Endothelial cell of umbilical vein (primary cell): Measurements from ENCODE around the gene RASAL1. TPM values are rescaled to one million over a fixed set of nuclear protein-coding genes. Genes with fewer than 3 reads are reported as not detected.

Experiments
- BruUV-seq: library from RNA; stranded (reverse); fragments of 400-500 nt; replicated peaks from 2 replicates; lab custom pipeline; 2021; lab: Mats Ljungman, UMichigan
- CTCF ChIA-PET: fragments of 300-600, 350-600 bp; sonication (Branson Sonifier 250); formaldehyde crosslinking; loops from one replicate; lab custom pipeline; 2021; ENCODE audit warnings: antibody characterized with exemption, inconsistent platforms; lab: Charles Lee
- POLR2A ChIA-PET: fragments of 300-600, 350-600 bp; sonication (Branson Sonifier 250); formaldehyde crosslinking; loops from one replicate; lab custom pipeline; 2021; ENCODE audit warnings: antibody characterized with exemption, inconsistent platforms; lab: Charles Lee
- DNase-seq: peaks from one replicate; pipeline ENCODE4 v3.0.0-alpha.2; 2011; ENCODE audit warnings: low read depth, low spot score
- FAIRE-seq: peaks from 2 replicates; lab custom pipeline; 2011; peaks lifted over from hg19 to GRCh38; lab: Jason Lieb, UNC
- H2AFZ ChIP-seq: 2 replicates; pipeline ENCODE4 v1.6.0; 2012; ENCODE audit warnings: low read depth, low read length, control low read depth, inconsistent platforms
- H3K27ac ChIP-seq: 2 replicates; pipeline ENCODE4 v1.5.1; 2011; ENCODE audit warnings: low read depth, mild to moderate bottlenecking, control low read depth, low read length, moderate library complexity; ENCODE audit not compliant: insufficient read depth
- H3K27me3 ChIP-seq, 2 experiments: 2 replicates each; pipeline versions ENCODE4 v1.6.0 to v1.6.1; 2011; ENCODE audit warnings: low read length in 2 of 2, mixed read lengths in 1 of 2; ENCODE audit not compliant: control insufficient read depth in 2 of 2, insufficient read depth in 2 of 2
- H3K36me3 ChIP-seq, 2 experiments: 2 replicates in 1 of 2; 3 replicates in 1 of 2; pipeline ENCODE4 v1.5.1; 2011; ENCODE audit warnings: low read length in 2 of 2, mild to moderate bottlenecking in 1 of 2, moderate library complexity in 1 of 2; ENCODE audit not compliant: control insufficient read depth in 2 of 2, insufficient read depth in 2 of 2; ENCODE audit errors: extremely low read depth in 1 of 2
- H3K4me1 ChIP-seq: 3 replicates; pipeline ENCODE4 v1.5.1; 2011; ENCODE audit warnings: mild to moderate bottlenecking, low read length; ENCODE audit not compliant: control insufficient read depth, insufficient read depth; ENCODE audit errors: extremely low read depth
- H3K4me2 ChIP-seq: 2 replicates; pipeline ENCODE4 v1.6.1; 2011; ENCODE audit warnings: low read length, control low read depth, mixed read lengths; ENCODE audit not compliant: insufficient read depth
- H3K4me3 ChIP-seq, 3 experiments: fragments of 200-600 bp in 1 of 3; sonication (generic), shearing (Covaris generic) in 1 of 3; replicated peaks in 1 of 3; 2 replicates each; pipeline ENCODE4 v1.5.1; 2011 to 2016; ENCODE audit warnings: control low read depth in 3 of 3, low read length in 3 of 3, mild to moderate bottlenecking in 2 of 3, inconsistent platforms in 1 of 3, low read depth in 1 of 3, moderate library complexity in 1 of 3; ENCODE audit not compliant: insufficient read depth in 1 of 3
- H3K79me2 ChIP-seq: 2 replicates; pipeline ENCODE4 v1.6.0; 2012; ENCODE audit warnings: low read length, inconsistent platforms; ENCODE audit not compliant: control insufficient read depth, insufficient read depth
- H3K9ac ChIP-seq: replicated peaks from 2 replicates; pipeline ENCODE3; 2011; ENCODE audit warnings: low read length, control low read depth; ENCODE audit not compliant: insufficient read depth; ENCODE audit errors: extremely low read depth
- H3K9me1 ChIP-seq: replicated peaks from 3 replicates; pipeline ENCODE4 v1.6.0; 2011; ENCODE audit warnings: mild to moderate bottlenecking, low read length; ENCODE audit not compliant: control insufficient read depth, insufficient read depth; ENCODE audit errors: extremely low read depth
- H3K9me3 ChIP-seq: replicated peaks from 2 replicates; pipeline ENCODE4 v1.5.1; 2012; ENCODE audit warnings: low read length, inconsistent platforms; ENCODE audit not compliant: control insufficient read depth, insufficient read depth
- H4K20me1 ChIP-seq: replicated peaks from 2 replicates; pipeline ENCODE3; 2011; ENCODE audit warnings: mild to moderate bottlenecking, low read length; ENCODE audit not compliant: control insufficient read depth, insufficient read depth; ENCODE audit errors: extremely low read depth
- EZH2 ChIP-seq: IDR thresholded peaks from 2 replicates; pipeline ENCODE4 v1.6.1; 2012; ENCODE audit warnings: borderline replicate concordance, low read depth, mild to moderate bottlenecking, moderate library complexity, low read length, inconsistent platforms; ENCODE audit not compliant: severe bottlenecking
- FOS ChIP-seq: IDR thresholded peaks from 2 replicates; pipeline ENCODE4 v1.6.1; 2011; ENCODE audit warnings: mild to moderate bottlenecking, low read length, moderate library complexity, borderline replicate concordance; ENCODE audit not compliant: insufficient read depth
- GATA2 ChIP-seq: IDR thresholded peaks from 2 replicates; pipeline ENCODE4 v1.7.0; 2011; ENCODE audit warnings: low read depth, mild to moderate bottlenecking, moderate library complexity, mixed read lengths, low read length; ENCODE audit not compliant: insufficient read length, insufficient read depth
- JUN ChIP-seq: IDR thresholded peaks from 2 replicates; pipeline ENCODE4 v1.6.1; 2011; ENCODE audit warnings: borderline replicate concordance, low read depth; ENCODE audit not compliant: insufficient read length, insufficient read depth
- MAX ChIP-seq: IDR thresholded peaks from 2 replicates; pipeline ENCODE4 v1.6.1; 2011; ENCODE audit not compliant: insufficient read depth, insufficient read length
- MYC ChIP-seq: IDR thresholded peaks from one replicate; pipeline ENCODE4 v1.6.1; 2011; ENCODE audit warnings: mild to moderate bottlenecking, low read depth, low read length
- POLR2A ChIP-seq: IDR thresholded peaks from 2 replicates; pipeline ENCODE4 v1.6.1; 2012; ENCODE audit warnings: low read depth, mild to moderate bottlenecking, control low read depth, low read length
- POLR2AphosphoS5 ChIP-seq: IDR thresholded peaks from 2 replicates; pipeline ENCODE4 v1.6.1; 2012; ENCODE audit warnings: low read depth, mild to moderate bottlenecking, control low read depth, low read length, moderate library complexity; ENCODE audit not compliant: insufficient read depth
- dilution Hi-C: fragments of 300-500 bp; cut with MboI; formaldehyde crosslinking; loops from one replicate; pipeline ENCODE4 v1.15.0; 2019; ENCODE audit warnings: low sequenced_read_pairs; ENCODE audit not compliant: extremely low pct_ligation_motif_present
- intact Hi-C: fragments of 100-400 bp; cut with micrococcal nuclease; formaldehyde crosslinking; loops from one replicate; pipeline ENCODE4 v1.10.0; 2022
- polyA plus RNA-seq, 4 experiments: library from polyadenylated mRNA; depleted of rRNA in 3 of 4; stranded (reverse) in 3 of 4; unstranded in 1 of 4; fragments of >200 nt; gene quantifications; 2 replicates each; pipeline versions ENCODE4 v1.2.1 to v1.2.3, GENCODE V29; 2011 to 2012; ENCODE audit warnings: missing spikeins in 1 of 4
- total RNA-seq: library from RNA; stranded (reverse); gene quantifications from 2 replicates; pipeline ENCODE4 v1.2.3, GENCODE V29; 2021
- TF ChIP-seq, protein P1 (sequence below), 2 donors: IDR thresholded peaks; 1 replicate in 1 of 2; 2 replicates in 1 of 2; pipeline ENCODE4 v1.5.1; 2011; ENCODE audit warnings: low read length in 2 of 2, mild to moderate bottlenecking in 2 of 2, moderate library complexity in 2 of 2, control low read depth in 1 of 2, inconsistent platforms in 1 of 2, low read depth in 1 of 2; ENCODE audit not compliant: insufficient read depth in 1 of 2; ENCODE audit errors: extremely low read depth in 1 of 2

Gene RASAL1
- total and polyA plus RNA-seq, 2 donors (not counting 3 experiments of a cell fraction or from before 2014, with no cell fraction given), result not detected

- Histone ChIP-seq H4K20me1 (no peaks in the 10 kb centered on the region), H3K4me2 (no peak overlapping the region), H3K9me3 (no peaks in the 10 kb centered on the region), H3K9me1 (no peaks in the 10 kb centered on the region), H3K36me3 (no peaks in the 10 kb centered on the region), H3K79me2 (no peaks in the 10 kb centered on the region), H3K9ac (no peak overlapping the region), H3K27ac (no peak overlapping the region), H3K4me3 (no peak overlapping the region), H2AFZ (no peak overlapping the region), H3K27me3 (no peaks in the 10 kb centered on the region), H3K4me1 (no peaks in the 10 kb centered on the region)
- FAIRE-seq (no peak), DNase-seq (no peak)
- BruUV-seq, result no TSS peak
- intact Hi-C loops, result no loop called here
- ChIA-PET CTCF (interaction anchor here (1.5 kb wide), 1 partner anchor 128 kb away, joined by 5 read pairs; no protein-coding TSS in a partner anchor), POLR2A (no interaction called here)
- TF ChIP-seq POLR2A, result no peak
- TF ChIP-seq, protein P1, sequence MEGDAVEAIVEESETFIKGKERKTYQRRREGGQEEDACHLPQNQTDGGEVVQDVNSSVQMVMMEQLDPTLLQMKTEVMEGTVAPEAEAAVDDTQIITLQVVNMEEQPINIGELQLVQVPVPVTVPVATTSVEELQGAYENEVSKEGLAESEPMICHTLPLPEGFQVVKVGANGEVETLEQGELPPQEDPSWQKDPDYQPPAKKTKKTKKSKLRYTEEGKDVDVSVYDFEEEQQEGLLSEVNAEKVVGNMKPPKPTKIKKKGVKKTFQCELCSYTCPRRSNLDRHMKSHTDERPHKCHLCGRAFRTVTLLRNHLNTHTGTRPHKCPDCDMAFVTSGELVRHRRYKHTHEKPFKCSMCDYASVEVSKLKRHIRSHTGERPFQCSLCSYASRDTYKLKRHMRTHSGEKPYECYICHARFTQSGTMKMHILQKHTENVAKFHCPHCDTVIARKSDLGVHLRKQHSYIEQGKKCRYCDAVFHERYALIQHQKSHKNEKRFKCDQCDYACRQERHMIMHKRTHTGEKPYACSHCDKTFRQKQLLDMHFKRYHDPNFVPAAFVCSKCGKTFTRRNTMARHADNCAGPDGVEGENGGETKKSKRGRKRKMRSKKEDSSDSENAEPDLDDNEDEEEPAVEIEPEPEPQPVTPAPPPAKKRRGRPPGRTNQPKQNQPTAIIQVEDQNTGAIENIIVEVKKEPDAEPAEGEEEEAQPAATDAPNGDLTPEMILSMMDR (IDR thresholded peaks at IDR 0.05; ENCODE audit: extremely low read depth in 1 of 2, insufficient read depth in 1 of 2, low read depth in 1 of 2, low read length in 2 of 2), result no peak
- no peak for TF ChIP-seq POLR2AphosphoS5
- no peak for TF ChIP-seq GATA2
- no peak for TF ChIP-seq EZH2
- no peak for TF ChIP-seq MAX
- TF ChIP-seq JUN, result no peak
- TF ChIP-seq FOS, result no peak
- no peak for TF ChIP-seq MYC
- dilution Hi-C loops, result no loop called here
Observed at GRCh38 chr12:113120670-113121370, 14.7 kb downstream of the RASAL1 start.
